Measurements from ENCODE around the gene AFDN.

Gene AFDN

DNA sequence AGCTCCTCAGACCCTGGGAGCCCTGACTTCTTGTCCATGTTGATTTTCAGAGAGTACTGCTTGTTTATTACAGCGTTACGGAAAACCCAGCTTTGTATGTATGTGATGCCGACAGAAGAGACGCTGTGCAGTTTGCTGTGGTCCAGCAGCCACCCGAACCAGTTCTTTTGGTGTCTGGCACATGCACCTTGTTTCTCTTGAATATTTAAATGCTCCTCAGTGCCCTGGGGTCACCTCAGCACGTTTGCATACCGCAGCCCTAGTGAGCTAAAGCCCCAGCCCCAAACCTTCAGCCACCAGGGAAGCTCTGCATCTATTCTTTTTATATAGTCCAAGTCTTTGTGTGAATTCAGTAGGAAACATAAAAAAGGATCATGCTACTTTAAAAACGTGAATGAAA, 39.9 kb downstream of the AFDN start:
- DNase-seq (ENCODE audit: low spot score), result no peak

DNA sequence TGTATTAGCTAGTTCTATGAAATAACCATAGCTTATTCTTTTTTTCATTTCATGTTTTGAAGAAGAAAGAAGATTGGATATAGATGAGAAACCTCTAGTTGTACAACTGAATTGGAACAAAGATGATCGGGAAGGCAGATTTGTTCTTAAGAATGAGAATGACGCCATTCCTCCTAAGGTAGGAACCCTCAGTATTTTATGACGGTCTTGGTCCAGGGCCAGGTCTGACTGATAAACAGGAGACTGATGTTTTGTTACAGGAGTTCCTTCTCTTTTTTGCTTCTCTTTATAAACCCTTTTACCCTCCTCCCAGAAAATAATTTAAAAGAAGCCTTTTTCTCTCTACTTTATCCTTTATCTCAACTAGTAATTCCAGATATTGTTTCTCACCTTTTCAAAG, 43.6 kb downstream of the AFDN start:
- no peak for DNase-seq (ENCODE audit: low spot score)

DNA sequence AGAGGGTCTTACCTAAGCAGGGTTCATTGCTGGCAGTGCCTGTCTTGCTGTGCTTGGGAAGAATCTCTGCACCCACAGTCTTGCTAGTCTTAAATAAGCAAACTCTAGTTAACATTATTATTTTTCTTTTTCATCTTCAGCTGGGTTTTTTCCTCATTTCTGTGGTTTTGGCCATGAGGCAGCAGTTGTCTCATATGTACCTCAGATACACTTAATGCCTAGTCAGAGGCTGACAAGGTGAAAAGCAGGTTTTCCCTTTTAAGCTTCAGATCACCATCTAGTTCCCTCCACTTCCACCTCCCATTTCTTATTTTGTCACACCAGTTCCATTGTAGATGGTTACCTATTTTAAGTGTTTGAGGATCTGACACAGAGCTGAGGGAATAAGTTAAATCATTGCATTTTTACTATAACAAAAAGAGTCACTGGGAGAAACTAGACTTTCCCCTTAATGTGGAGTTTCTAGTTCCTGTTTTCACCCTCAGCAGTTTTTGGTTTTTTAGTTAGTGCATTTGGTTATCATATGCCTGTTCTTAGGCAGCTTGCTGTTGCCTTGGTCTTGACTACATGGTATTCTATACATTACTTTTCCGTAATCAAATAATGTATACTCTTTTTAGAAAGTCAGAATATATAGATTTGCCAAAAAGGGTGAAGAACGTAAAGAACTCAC, 46.0 kb downstream of the AFDN start:
- DNase-seq (ENCODE audit: low spot score), result no peak

DNA sequence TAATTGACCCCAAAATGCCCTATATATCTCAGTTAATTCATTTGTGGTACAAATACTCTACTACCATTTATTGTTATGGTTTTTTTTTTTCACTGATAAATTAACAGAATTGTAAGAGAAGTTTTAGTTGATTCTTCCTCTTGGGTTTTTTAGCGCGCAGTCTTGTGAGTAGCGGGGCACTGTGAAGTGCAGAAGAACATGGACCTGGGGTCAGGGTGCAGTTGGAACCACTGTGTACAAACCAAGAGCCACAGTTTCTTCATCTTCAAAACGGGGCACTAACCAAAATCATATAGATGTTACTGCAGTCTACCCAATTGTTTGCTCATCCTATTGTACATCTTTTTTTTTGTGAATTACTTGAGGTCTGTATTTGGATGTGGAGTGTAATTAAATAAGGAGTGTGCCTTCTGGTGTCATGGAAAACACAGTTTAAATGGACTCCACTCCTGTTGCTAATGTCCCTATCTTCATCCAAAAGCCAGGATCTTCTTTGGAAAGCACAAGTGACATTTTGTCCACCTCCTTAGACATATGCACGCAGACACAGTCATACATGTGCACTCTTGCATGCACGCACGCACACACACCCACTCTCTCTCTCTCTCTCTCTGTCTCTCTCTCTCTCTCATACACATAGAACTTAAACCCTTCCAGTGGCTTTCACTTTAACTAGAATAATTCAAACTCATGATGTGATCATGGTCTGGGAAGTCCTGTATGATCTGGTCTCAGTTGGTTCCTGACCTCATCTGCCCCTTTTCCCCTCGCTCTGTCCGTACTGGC, 51.5 kb downstream of the AFDN start:
- DNase-seq (ENCODE audit: low spot score), result no peak

DNA sequence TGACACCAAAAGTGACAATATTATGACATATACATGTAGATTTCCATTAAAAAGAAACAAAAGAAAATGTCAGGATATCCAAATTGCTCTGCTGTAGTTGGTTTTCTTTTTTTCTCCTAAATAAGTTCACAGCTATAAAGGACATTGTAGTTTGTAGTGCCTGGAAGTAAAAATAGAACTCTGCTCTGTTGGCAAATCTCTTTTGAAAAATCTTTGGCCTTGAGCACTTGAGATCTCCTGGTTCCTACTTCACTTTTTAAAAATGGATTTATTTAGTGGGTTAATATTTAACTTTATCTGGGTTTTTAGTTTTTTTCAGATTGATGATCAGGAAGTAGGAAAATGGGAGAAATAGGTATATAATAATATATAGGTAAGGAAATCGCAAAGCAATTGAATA, 52.9 kb downstream of the AFDN start:
- DNase-seq (ENCODE audit: low spot score), result no peak

DNA sequence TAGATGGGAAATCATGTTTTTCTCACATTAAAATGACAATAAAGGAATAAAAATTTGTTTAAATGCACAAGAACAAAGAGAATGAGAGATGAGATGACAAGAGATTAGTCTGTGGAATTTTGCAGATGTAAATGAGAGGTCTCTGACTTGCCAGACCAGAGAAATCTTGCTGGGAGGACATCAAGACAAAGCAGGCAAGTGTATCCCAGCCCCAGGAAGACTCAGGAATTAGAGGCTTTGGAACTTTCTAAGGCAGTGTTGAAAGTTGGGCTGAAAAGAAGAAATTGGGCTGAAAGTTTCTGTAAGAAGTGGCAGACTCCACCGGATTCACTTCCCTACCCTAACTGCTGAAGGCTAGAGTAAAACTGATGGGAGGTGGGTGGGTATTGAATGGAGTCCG, 54.6 kb downstream of the AFDN start:
- no peak for DNase-seq (ENCODE audit: low spot score)

DNA sequence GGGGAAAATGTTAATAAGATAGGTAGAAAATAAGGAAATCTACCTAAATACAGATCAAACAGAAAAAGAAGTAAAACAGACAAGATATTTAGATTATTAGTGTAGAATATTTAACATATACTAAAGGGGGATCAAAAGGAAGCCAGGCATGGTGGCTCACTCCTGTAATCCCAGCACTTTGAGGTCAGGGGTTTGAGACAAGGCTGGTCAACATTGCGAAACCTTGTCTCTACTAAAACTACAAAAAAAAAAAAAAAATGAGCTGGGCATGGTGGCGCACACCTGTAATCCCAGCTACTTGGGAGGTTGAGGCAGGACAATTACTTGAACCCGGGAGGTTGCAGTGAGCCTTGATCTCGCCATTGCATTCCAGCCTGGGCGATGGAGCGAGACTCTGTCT, 55.5 kb downstream of the AFDN start:
- no peak for DNase-seq (ENCODE audit: low spot score)

DNA sequence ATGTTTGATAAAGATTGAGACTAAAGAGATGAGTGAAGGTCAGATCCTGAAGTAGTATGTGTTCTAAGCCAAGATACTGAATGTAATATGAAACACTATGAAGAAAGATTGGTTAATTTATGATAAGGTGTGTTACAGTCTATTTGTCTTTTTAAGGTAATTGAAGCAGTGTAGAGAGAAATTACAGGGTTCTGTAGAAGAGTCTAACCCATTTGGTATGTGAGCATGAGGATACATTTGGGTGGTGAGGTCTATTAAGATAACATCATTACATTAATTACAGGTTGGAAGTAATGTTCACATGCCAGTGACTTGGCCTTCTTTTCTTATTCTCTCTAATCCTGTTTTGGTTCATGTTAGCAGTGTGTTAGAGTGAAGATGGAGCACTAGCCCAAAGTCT, 61.4 kb downstream of the AFDN start:
- DNase-seq (ENCODE audit: low spot score), result no peak

DNA sequence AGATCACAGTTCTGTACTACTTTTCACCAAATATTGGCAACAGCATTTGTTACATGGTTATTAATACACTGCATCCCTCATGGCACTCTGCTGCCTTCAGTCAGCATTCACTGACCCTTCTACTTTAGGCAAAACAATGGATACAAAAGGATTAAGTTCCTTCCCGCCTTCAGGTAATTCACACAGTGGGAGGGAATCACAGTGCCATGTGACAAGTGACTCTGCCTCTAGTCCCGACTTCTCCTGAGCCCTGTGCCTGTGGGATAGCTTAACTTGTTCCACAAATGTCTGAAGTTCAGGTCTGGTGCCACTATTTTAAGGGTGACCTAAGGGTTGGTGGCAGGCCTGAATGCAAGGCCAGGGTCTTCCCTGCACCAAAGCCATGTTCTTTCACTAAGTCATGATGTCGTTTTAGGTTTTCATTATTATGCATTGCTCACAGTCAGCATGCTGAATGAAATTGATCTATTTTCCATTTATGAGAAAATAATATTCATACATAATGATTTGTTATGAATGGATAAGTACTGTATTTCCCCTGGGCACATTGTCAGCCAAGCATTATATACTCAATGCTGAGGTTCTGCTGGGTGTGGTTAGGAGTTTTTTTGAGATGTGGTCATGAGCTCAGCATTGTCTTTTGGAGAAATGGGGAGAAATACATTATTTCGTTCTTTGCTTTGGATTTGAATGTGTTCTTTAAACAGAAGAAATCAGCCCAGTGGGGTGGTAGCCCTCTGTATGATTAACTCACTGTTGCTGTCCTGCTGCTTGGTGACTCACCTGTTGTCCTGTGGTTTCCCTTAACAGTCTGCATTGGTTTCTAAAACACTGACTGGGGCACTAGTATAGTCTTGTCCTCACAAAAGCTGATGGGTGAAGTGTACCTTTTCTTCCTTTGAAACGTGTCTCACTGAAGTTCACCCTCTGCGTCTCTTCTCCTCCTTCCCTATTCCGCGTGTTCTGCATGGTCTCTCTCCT, 66.4 kb downstream of the AFDN start:
- no peak for DNase-seq (ENCODE audit: low spot score)

DNA sequence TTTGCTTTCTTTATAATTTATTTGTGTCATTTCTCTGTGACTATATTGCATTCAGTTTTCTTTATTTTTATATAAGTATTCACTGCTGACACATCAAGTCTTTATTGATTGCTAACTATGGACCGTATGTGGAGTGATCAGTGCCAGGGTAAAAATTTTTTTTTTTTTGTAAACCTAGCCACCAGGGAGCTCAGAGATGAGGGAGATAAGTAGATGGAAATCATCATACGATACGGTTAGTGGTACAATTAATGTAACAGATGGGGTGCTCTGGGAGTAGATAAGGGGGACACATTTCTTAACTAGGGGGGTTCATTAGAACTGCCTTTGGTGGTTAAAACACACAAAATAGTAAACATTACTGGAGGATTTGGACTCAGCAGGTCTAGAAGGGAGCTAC, 68.3 kb downstream of the AFDN start:
- DNase-seq (ENCODE audit: low spot score), result no peak

DNA sequence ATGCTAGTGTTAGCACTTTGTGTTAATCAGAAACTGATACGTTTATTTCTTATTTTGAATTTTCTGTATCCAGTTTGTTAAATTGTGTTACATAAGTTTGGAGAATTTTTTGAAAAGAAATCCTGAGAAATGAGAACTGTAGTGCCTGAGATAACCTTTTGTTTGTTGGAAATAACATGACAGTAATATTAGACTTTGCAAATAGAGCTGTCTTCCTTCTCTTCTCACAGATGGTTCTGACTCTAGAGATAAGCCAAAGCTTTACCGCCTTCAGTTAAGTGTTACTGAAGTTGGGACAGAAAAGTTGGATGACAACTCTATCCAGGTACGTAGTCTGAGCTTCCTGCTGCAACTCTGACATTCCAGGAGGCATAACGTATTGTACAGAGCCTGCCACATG, 69.9 kb downstream of the AFDN start:
- no peak for DNase-seq (ENCODE audit: low spot score)

DNA sequence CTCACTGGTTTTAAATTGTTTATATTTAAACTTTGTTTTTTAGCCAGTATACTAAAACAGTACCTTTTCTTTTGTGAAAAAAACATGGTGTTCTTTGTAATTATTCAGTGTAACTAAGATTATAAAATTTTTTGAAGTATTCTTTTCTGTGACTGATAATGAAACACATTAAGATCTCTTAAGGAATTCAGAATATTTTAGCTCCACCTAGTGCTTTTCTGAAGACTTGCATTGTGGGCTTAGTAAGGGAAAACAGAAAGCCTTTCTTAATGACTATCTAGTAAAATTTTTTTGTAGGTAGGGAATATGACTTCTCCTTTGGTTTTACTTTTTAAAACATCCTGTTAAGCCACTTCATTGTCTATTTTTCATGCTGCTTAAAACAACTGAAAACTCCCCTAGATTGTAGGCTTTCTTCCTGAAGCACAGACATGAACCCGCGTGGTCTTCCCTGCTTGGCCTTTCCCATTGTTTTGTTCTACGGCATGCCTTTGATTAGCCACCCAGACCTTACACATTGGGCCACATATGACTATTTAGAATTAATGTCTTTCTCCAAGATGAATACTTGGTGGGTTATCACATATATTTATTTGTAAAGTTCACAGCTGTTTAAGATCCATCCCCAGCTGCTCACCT, 72.1 kb downstream of the AFDN start:
- DNase-seq (ENCODE audit: low spot score), result no peak

DNA sequence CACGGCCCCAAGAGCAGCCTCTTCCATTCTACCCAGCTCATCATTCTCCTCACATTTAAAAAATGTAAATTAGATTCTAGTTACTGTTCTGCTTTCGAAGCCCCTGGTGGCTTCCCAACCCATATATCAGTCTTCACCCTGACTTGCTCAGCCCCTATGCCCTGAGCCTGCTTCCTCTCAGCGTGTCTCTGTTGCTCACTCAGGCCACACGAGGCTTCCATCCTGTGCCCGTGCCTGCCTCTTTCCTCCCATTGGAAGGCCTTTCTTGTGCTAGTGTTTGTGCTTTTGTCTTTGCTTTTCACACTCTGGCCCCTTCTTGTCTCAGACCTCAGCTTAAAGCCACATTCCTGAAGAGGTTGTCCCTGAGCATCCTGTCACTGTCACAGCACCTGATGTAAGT, 78.1 kb downstream of the AFDN start:
- no peak for DNase-seq (ENCODE audit: low spot score)

DNA sequence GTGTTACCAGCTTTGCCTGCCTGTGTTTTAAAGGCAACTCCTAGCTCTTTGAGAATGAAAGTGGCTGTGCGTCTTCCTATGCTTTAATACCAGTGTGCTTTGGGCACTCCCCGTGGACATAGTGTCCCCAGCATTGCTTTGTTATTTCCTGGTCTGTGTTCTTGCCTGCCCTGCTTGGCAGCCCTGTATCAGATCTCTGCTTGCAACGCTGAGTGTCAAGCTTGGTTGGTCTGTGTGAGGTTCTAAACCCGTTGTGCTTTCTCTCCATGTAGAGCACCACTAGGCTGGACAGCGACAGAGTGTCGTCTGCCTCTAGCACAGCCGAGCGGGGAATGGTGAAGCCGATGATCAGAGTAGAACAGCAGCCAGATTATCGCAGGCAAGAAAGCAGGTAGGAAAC, 80.2 kb downstream of the AFDN start:
- no peak for DNase-seq (ENCODE audit: low spot score)

DNA sequence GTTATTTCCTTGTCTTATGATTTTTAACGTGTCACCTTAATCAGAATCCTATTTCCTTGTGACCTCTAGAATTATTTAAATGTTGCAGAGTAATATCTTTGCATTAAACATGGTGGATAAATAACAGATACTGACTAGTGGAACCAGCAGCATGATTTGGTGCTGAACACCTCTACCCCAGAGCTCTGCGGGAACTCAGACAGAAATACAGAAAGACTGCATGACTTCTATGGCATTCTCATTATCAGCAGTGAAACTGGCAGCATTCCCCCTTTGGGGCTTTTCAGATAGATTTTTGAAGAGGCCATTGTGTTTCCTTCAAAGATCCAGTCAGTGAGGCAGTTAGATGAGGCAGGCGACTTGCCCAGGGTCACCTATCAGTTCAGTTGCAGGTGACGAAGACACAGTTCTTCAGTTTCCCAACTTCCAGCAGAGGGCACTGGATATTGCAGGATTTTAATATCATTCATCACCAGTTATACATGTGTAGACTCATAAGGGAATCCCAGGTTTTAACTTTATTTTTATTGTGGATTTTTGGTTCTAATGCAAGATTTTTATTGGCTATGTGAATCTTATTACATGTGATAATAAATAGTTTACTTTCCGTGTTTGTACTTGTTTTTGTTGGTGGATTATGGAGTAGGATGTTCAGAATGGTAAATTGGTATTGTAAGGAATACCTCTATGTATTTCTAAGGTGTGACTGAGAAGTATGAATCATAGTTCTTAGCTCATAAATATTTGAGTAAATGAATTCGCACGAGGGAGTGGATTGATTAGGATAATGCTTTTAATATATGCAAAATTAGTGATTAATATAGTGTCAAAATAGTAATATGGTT, 81.3 kb downstream of the AFDN start:
- DNase-seq (ENCODE audit: low spot score), result no peak

DNA sequence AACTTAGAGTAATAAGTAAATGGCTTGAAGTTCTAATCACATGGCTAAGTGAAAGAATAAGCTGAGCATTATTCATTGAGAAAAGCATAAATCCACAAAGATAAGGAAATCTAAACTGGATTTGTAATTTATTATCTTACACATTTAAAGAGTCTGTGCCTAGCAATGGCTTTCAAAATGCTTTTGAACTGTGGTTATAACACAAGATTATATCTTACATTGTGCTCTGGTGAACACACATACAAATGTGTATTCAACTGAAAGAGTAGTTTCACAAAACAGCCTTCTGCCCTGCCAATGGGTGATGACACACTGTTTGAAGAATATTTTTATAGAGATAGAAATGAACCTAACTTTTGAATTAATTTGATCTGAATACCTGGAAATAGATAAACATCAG, 83.3 kb downstream of the AFDN start:
- DNase-seq (ENCODE audit: low spot score), result no peak

DNA sequence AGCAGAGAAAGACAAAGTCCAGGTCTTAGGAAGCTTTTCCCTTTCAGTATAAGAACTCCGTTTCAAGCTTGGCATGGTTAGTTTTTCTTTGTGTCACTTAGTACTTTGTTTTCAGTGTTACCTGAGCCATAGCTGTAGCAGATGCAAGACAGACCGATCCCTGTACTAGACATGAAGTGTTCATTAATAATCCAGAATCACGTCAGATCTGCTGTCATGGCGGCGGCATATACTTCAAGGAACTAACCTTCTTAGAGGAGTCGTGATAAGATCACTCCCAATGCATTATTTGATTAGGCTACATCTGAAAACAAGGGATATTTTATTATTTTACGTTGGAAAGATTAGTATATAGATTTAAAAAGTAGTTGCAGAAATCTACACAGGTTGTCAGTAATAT, 83.9 kb downstream of the AFDN start:
- no peak for DNase-seq (ENCODE audit: low spot score)

DNA sequence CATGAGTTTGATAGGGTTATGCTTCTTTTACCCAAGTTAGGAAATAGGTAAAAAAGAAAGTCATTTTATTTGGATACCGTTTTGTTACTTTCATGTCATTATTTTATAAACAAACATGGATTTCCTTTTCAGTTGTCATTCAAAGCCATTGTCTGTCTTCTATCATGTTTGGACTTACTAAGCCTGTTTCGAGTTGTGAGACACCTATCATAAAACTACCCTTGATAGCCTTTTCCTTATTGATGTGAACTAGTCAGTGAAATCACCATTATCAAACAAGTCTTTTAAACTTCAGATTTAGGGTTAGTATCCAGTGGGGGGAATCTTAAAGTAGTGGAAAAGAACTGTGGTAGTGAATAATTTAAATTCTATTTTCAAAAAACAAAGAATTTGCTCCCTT, 85.8 kb downstream of the AFDN start:
- no peak for DNase-seq (ENCODE audit: low spot score)

DNA sequence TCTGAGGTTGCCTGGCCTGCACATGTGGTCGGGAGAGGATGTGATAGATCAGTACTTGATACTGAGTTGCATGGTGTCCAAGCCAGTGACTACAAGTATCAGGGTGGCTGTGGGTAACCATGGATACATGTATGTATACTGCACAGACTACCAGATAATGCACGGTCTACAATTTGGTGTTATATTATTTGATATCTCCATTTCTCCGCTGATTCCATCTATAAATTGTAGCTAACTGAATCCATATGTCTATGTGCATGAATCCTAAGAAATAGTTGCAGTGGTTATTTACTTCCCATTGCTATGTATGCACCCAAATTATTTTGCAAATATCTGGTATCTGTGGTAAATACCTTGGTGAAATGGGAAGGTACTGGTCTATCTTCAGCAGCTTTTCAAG, 87.0 kb downstream of the AFDN start:
- no peak for DNase-seq (ENCODE audit: low spot score)

DNA sequence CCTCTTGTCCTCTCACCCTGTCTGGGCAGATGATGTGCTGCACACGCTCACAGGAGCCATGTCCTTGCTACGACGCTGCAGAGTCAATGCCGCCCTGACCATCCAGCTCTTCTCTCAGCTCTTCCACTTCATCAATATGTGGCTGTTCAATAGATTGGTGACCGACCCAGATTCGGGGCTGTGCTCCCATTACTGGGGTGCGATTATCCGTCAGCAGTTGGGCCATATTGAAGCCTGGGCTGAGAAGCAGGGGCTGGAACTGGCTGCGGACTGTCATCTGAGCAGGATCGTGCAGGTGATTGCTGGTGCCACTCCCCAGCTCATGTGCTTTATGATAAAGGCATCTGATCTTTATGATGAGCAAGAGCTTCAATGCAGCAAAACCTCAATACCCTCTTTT, 88.4 kb downstream of the AFDN start:
- DNase-seq (ENCODE audit: low spot score), result no peak

DNA sequence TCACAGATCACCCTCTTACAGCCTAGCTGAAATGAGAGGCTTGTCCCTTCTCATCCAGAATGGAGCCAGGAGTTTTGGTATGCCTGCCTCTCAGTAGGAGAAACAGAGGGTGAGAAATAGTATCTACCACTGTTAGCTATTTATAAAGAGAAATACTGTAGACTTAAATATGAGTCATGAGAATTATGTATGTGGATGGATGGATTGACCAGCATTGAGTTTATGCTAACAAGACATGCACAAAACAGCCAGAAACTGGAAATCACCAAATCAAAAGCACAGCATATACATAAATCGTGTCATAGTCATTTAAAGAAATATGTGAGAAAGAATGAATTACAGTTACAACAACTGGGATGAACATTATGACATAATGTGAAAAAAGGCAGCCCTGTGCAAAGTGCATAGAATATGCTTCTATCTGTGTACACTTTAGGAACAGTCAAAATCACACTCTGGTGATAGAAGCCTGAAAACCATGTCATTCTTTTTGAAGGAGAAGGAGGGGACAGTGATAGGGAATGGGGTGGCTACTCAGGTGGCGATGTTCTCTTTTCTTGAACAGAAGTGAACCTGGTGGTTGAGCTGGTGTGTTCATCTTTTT, 90.9 kb downstream of the AFDN start:
- no peak for DNase-seq (ENCODE audit: low spot score)
